ENCODE measurements around the gene C1GALT1.
"Not testable (repeated sequence)": the region's sequence is repeated elsewhere in the genome, so short reads cannot be mapped to it uniquely, and the experiment has no call there.

C1GALT1 gene

GRCh38 chr7:7166318-7166717, 16.0 kb upstream of the C1GALT1 start:
- DNase-seq (ENCODE audit: extremely low read depth in 1 of 2, low read depth in 1 of 2) = no peak

DNA sequence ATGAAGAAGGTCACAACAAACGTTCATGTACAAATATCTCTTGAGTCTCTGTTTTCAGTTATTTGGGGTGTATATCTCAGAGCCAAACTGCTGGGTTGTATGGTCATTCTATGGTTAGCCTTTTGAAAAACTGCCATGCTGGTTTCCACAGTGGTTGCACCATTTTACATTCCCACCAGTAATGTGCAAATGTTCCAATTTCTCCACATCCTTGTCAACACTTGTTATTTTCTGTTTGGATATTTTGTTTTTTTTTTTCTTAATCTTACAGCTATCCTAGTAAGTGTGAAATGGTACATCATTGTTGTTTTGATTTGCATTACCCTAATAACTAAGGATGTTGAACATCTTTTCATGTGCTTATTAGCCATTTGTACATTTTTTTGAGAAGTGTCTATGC, 13.0 kb upstream of the C1GALT1 start:
- no peak for DNase-seq (ENCODE audit: extremely low read depth in 1 of 2, low read depth in 1 of 2)

GRCh38 chr7:7173956-7174632, 8.2 kb upstream of the C1GALT1 start:
- DNase-seq (ENCODE audit: extremely low read depth in 1 of 2, low read depth in 1 of 2) = no peak

- no peak for DNase-seq (ENCODE audit: extremely low read depth in 1 of 2, low read depth in 1 of 2)
These were observed 7.2 kb upstream of the C1GALT1 start for GRCh38 chr7:7175075-7175695.

DNA sequence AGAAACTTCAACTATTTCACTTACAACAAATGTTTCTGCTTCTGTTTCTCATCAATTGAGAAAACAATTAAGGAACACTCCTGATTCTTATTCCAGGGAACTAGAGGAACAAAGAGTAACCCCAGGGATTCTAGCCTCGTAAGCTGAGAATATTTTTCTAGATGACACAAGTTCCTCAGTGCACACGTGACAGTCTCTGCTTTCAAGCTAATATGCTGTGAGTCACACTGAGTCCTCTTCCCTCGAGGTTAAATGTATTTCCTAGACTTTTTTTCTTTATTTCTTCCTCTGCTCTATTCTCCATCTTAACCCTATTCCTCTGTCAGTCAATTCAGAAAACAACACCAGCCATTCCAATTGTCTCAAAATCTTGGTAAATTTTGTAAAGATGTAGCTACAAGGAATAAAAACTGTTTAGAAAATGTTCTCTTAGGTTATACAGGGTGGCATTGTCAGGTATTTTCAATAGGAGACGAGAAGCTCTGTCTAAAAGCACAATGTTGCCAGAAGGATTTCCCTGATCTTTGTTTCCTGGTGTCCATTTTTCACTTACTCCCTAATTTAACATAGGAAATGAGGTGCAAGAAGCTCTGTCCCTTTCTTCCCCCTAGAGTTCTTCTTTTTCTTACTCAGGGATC, 5.8 kb upstream of the C1GALT1 start:
- no peak for DNase-seq (ENCODE audit: extremely low read depth in 1 of 2, low read depth in 1 of 2)

GRCh38 chr7:7177044-7177517, 5.3 kb upstream of the C1GALT1 start:
- no peak for DNase-seq (ENCODE audit: extremely low read depth in 1 of 2, low read depth in 1 of 2)

GRCh38 chr7:7178081-7178480, 4.3 kb upstream of the C1GALT1 start:
- no peak for DNase-seq (ENCODE audit: extremely low read depth in 1 of 2, low read depth in 1 of 2)

DNA sequence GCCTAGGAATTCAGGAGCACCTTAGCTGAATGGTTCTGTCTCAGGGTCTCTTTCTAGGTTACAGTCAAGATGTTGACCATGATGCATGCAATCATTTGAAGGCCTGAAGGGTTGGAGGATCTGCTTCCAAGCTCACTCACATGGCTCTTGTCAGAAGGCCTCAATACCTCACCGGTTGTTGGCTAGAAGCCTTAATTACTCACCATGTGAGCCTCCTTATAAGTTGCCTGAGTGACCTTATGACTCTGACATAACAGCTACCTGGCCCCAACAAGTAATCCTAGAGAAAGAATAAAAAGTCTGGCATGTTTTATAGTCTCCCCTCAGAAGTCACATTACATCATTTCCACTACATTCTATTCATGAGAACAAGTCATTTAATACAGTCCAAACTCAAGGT, 3.4 kb upstream of the C1GALT1 start:
- DNase-seq (ENCODE audit: extremely low read depth in 1 of 2, low read depth in 1 of 2) = no peak

DNA sequence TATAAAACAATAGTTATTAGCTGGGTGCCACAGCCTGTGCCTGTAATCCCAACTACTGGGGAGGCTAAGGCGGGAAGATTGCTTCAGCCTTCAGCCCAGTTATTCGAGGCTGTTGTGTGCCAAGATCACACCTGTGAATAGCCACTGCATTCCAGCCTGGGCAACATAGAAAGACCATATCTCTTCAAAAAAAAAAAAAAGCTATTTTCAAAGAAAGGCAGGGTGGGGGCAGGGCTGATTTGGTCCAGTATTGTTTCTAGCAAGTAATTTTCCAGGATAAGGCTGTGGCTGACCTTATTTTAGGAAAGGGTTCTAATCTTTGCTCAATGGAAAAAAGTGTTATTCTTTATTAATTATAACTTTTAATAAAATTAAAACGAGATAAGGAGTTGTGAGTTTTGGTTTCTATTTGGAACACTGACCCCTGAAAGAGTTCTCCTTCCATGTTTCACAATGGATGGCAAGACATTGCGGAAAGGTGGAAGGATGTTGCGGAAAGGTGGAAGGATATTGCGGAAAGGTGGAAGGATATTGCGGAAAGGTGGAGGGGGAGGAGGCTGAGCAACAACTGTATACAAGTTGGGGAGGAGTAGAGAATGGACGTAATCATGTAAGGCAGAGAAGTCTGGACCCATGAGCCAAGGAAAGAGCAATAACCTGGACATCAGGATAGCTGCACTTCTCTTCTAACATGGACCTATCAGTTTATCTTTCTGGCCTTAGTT, 1.5 kb upstream of the C1GALT1 start:
- DNase-seq (ENCODE audit: extremely low read depth in 1 of 2, low read depth in 1 of 2) = no peak

DNA sequence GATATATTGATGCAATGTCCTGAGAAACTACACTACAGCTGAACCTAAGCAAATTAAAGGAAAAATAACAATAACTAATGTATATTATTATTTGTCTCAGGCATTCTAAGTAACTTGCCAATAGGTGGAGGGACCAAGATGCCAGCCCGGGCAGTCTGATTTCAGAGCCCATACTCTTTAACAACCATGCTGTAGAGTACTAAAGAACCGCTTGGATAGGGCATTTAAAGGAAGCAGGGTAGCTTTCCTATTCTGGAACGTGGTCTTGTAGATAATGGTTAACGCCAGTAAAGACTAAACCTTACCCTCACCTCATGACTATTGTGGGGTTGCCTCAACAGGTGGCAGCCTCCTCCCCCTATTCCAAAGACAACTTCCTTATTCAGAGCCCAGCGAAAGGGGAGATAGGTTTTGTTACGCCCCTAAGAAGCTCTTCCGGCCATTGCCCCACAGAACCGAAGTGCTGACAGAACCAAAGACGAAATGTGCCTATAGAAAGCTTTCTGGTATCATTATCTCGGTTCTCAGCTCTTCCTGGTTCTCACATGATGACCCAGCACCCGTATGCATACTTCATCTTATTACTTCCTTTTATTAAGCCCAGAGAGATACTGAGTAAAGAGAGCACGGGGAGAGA, 707 bp upstream of the C1GALT1 start:
- peak in 1 of 2 donors; percentile 26 for DNase-seq (ENCODE audit: extremely low read depth in 1 of 2, low read depth in 1 of 2)

DNA sequence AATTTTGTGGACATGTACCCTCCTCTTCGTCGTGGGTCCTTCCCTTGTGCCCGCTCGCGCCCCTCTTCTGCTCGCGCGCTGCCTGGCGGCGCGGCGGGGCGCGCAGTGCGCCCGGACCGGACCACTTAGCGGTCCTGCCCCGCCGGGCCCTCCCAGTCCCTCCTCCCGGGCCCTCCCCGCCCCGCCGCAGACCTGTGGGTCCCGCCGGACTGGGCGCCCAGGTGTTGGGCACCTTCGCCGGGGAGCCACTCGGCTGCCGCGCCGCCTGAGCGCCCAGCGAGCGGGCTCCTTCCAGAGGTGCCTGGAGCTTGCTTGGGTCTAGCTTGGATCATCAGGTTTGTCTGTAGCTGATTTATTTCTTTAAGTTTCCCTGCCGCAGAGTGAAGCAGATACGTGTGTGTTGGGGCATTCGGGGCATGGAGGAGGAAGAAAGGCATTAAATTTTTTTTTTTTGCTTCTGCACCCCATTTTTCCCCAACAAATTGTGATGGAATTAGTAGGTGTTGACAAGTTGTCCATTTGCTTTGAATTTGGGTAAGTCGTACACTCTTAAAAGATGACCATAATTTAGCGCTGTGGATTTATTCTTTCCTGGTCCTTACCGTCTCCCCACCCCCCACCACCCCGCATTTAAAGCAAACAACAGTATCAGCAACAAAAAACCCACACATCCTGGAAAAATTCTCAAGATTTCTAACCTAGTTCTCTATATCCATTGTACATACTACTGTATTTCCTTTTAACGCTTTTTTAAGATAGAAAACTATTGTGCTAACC, 905 bp downstream of the C1GALT1 start:
- peak in 1 of 2 donors; percentile 19 for DNase-seq (ENCODE audit: extremely low read depth in 1 of 2, low read depth in 1 of 2)

DNA sequence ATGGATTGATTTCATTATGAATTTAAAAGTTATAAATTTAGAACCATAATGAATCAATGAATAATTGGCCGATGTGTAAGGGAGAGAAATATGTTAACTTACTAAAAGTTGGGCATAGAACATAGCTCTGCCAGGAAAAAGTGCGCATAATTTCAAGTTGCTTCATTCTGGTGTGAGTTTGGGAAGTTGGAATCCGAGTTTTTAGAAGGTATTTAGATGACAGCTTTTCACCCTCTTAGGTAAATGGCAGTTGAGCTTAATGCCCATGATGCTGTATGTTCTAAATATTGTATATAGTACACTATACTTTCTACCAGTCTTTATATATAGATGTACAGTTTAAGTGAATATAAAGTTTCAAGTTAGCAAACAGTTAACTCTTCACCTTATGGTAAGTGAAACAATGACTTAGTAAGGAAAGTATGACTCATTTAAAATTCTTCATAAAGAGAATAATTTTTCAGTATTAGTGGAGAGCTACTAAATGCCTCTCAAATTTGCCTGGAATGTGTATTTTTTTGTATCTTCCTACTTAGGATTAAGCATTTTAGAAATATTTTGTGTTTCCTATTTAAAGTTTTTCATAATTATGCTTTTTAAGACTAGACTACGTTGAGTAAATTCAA, 1.6 kb downstream of the C1GALT1 start:
- DNase-seq (ENCODE audit: extremely low read depth in 1 of 2, low read depth in 1 of 2) = no peak

DNA sequence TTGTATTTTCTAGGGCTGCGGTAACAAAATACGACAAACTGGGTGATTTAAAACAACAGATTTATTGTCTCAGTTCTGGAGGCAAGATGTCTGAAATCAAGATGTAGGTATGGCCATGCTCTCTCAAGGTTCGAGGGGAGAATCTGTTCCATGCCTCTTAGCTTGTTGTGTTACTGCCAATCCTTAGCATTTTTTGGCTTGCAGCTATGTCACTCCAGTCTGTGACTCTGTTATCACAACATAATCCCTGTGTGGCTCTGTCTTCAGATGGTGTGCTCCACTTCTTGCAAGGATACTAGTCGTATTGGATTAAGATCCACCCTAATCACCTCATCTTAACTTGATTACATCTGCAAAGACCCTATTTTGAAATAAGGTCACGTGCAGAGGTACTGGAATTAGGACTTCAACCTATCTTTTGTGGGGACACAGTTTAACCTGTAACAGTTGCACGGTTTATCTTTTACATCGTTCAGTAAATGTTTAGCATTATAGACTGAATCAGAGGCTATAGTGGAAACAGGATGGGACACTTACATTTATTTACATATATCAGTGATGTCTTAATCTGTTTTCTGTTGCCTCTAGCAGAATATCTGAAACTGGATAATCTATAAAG, 3.1 kb downstream of the C1GALT1 start:
- no peak for DNase-seq (ENCODE audit: extremely low read depth in 1 of 2, low read depth in 1 of 2)

- no peak for DNase-seq (ENCODE audit: extremely low read depth in 1 of 2, low read depth in 1 of 2)
These were observed 5.7 kb downstream of the C1GALT1 start for GRCh38 chr7:7188091-7188490.

GRCh38 chr7:7188742-7189141, 6.4 kb downstream of the C1GALT1 start:
- DNase-seq (ENCODE audit: extremely low read depth in 1 of 2, low read depth in 1 of 2) = no peak

GRCh38 chr7:7190142-7190541, 7.8 kb downstream of the C1GALT1 start:
- no peak for DNase-seq (ENCODE audit: extremely low read depth in 1 of 2, low read depth in 1 of 2)

DNA sequence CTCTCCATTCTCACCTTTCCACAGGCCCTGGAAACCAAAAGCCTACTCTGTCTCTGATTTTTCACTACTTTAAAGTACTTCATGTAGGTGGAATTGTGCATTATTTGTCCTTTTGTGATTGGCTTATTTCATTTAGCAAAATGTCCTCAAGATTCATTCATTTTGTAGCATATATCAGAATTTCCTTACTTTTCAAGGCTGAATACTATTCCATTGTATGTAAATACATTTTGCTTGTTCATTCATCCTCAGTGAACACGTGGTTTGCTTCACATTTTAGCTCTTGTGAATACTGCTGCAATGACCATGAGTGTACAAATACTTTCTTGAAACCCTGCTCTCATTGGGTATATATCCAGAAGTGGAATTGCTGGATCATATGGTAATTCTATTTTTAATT, 8.8 kb downstream of the C1GALT1 start:
- no peak for DNase-seq (ENCODE audit: extremely low read depth in 1 of 2, low read depth in 1 of 2)

DNA sequence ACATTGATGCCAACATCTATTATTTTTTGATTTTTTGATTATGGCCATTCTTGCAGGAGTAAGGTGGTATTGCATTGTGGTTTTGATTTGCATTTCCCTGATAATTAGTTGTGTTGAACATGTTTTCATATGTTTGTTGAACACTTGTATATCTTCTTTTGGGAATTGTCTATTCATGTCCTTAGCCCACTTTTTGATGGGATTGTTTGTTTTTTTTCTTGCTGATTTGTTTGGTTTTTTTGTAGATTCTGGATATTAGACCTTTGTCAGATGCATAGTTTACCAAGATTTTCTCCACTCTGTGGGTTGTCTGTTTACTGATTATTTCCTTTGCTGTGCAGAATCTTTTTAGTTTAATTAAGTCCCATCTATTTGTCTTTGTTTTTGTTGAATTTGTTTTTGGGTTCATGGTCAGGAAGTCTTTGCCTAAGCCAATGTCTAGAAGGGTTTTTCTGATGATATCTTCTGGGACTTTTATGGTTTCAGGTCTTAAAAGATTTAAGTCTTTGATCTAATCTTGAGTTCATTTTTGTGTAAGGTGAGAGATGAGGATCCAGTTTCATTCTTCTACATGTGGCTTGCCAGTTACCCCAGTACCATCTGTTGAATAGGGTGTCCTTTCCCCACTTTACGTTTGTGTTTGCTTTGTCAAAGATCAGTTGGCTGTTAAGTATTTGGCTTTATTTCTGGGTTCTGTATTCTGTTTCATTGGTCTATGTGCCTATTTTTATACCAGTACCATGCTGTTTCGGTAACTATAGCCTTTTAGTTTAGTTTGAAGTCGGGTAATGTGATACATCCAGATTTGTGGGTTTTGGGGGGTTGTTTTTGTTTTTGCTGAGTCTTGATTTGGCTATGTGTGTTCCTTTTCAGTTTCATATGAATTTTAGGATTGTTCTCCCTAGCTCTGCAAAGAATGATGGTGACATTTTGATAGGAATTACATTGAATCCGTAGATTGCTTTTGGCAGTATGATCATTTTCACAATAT, 10.7 kb downstream of the C1GALT1 start:
- not testable (repeated sequence) for DNase-seq (ENCODE audit: extremely low read depth in 1 of 2, low read depth in 1 of 2)

Measured in stimulated activated CD8-positive, alpha-beta memory T cell treated with anti-CD3 and anti-CD28 coated beads, Interleukin-7, amount 100 ng/mL, for 48 hours (primary cell).